Activated gamma-delta T cell treated with Interleukin-2 at 50 U/mL for 16 hours (primary cell): ENCODE results near the gene KLHL29.
"Not testable (repeated sequence)": the region's sequence is repeated elsewhere in the genome, so short reads cannot be mapped to it uniquely, and the experiment has no call there.

Source experiments
- DNase-seq: peaks from one replicate; pipeline ENCODE4 v3.0.0-alpha.2; 2020

The KLHL29 gene

GRCh38 chr2:23373666-23374065 lies 11.3 kb upstream of the KLHL29 start:
- no peak for DNase-seq

GRCh38 chr2:23375448-23375847 lies 9.5 kb upstream of the KLHL29 start:
- DNase-seq: no peak

GRCh38 chr2:23376075-23376474 lies 8.9 kb upstream of the KLHL29 start:
- no peak for DNase-seq

GRCh38 chr2:23376972-23377371 lies 8.0 kb upstream of the KLHL29 start:
- no peak for DNase-seq

DNA sequence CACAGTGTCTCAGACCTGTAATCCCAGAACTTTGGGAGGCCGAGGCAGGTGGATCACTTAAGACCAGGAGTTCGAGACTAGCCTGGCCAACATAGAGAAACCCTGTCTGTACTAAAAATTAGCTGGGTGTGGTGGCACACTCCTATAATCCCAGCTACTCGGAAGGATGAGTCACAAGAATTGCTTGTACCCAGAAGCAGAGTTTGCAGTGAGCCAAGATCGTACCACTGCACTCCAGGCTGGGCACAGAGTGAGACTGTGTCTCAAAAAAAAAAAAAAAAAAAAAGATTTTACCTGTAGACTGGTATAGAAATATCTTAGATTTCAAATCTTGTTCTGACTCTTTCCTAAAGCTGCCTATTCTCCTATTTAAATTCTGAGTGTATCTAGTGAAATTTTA lies 7.2 kb upstream of the KLHL29 start:
- no peak for DNase-seq

DNA sequence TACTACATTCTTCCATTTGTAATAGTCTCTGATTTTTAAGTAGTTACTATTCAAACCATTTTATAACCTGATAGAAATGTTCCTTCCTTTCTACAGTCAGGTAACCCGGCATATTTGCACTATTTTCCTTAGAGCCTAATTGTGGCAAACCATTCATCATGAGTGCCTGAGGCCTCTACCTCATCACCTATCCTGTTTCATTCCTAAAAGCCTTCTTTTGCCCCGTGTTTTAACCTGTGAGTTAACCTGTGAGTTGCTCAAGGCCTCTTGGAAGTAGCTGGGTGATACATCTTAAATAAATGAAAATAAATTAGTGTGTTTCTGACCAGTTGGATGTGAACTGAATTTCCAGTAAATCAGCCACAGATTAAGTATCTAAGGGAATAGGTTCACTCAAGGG lies 6.5 kb upstream of the KLHL29 start:
- no peak for DNase-seq

DNA sequence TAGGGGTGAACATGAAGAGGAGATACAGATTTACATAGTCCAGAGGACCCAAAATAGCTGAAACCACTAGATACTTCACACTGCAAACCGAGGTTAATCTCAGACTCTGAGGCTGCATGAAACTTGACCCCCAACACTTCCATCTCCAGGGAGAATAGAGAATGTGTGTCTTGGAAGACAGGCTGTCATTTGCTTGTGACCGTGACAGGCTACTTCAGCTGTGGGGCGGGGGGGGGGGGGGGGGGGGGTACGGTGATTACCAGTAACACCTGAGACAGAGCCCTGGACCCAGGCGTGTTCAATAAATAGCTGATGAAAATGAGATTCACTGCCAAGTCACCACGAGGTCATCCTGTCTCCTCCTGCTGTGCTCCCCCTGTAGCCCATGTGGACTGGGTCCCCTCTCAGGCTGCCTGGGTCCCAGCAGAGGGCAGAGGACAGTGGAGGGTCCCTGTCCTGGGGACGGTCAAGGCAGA lies 5.7 kb upstream of the KLHL29 start:
- DNase-seq: no peak

DNA sequence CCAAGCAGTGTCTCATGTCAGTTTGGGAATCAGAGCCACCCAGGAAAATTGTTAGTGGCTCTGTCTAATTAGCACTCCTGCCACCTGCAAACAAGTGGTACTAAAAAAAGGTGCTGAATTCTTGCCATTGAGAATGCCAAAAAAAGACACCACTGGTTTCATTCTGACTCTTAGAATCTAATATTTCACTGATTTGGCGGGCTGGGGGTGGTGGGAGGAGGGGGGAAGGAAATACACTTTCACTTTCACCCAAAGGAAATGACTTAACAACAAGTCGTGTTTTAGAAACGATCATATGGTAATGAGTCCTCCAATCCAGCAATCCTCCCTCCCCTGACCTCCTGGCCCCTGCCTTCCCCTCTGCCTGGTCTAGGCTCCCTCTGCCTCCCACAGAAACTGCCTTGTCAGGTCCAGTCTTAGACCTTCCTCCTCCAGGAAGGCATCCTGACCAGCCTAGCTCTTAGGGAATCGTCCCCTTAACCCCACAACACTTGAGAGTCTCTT lies 4.4 kb upstream of the KLHL29 start:
- no peak for DNase-seq

DNA sequence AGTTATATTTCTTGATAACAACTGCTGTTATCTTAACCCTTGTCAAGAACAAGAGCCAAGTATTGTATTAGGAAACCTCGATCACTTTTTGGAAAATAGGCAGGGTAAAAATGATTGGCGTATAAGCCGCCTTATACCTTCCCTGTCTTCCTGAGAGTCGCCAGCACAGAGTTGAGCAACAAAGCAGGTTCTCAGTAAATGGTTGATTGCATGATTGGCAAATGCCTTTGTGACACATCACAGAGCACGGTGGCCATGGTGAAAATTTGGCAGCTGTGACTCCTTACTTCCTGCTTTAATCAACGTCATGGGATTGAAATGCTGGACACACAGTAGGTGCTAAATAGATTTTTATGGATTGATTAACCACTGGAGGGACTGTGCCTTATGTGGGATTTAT lies 3.9 kb upstream of the KLHL29 start:
- no peak for DNase-seq

DNA sequence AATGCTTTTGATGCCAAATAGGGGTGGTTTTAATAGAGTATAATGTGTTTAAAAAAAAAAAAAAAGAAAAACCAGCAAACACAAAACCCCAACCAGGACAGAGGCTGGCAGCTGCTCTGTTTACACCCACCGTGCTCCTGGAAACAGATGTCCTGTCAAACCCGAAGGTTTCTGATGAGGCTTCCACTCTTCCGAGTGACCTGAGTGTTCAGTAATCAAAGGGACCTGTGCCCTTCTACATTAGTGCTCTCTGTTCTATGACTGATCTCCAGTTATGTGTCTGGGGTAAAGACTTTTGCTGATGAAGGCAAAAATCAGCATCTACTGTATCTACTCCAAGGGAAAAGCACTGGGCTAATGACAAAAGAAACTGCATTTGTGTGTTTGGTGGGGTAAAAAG lies 3.5 kb upstream of the KLHL29 start:
- no peak for DNase-seq

GRCh38 chr2:23383100-23383499 lies 1.9 kb upstream of the KLHL29 start:
- DNase-seq: no peak

DNA sequence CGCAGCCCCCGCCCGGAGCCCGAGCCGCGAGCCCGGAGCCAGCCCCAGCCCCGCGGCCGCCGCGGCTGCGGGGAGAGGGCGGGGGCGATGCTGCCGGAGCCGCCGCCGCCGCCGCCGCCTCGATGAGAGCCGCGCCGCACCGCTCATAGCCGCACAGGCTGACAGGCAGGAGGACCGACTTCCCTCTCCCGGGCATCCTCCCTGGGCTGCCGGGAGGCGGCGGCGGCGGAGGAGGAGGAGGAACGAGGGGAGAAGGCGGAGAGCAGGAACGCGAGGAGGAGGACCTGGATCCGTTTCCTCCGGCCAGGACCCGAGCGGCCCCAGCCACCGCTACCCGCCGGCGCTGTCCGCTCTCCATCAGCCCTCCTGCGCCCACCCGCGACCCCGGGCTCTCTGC lies 370 bp downstream of the KLHL29 start:
- DNase-seq: no peak

DNA sequence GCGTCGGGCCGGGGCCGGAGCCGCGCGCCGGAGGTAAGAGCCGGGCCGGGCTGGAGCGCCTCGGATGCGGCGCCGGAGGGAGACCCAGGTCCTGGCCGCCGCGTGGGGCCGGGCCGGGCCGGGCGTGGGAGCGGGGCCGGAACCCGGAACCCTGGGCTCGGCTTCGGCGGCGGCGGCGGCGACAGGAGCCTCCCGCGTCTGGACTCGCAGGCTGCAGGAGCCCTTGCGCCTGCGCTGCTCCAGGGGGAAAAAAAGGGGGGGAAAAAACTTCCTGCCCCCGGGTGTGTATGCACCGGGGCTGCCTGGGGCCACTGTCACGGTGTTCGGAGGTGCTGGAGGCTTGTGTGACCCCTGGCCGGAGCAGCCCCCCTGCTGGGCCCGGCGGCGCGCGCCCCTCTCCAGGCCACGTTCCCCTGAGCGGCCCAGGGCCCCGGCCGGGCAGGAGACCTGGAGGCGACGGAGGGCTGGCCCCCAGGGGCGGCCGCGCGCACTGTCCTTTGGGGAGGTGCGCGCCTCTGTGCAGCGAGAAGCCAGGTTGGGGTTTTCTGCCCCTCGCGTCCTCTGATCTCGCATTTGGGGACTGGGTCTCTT lies 864 bp downstream of the KLHL29 start:
- no peak for DNase-seq

GRCh38 chr2:23386339-23387220 lies 1.6 kb downstream of the KLHL29 start:
- no peak for DNase-seq

GRCh38 chr2:23387221-23387550 lies 2.2 kb downstream of the KLHL29 start:
- no peak for DNase-seq

- DNase-seq: no peak
These were observed 2.9 kb downstream of the KLHL29 start for GRCh38 chr2:23387845-23388244.

DNA sequence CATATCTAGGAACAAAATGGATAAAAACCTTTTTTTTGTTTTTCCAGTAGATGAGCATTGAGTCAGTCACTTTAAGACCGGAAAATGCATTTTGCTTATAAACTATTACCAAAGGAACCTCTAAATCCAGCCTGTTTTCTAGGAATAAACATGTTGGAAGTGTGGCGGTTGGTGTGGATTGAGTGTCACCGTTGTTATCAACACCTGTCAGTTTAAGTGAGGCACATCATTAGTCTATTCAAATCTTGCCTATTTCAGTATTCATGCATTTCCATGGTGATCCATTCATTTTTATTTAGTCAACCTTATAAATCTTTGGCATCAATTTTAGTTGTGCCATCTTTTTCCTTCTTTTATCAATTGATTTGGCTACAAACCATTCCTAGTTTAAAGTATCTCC lies 3.3 kb downstream of the KLHL29 start:
- DNase-seq: no peak

GRCh38 chr2:23388756-23389514 lies 4.0 kb downstream of the KLHL29 start:
- DNase-seq: no peak

GRCh38 chr2:23390152-23390551 lies 5.2 kb downstream of the KLHL29 start:
- no peak for DNase-seq

- DNase-seq: not testable (repeated sequence)
These were observed 6.3 kb downstream of the KLHL29 start for GRCh38 chr2:23391237-23391736.

DNA sequence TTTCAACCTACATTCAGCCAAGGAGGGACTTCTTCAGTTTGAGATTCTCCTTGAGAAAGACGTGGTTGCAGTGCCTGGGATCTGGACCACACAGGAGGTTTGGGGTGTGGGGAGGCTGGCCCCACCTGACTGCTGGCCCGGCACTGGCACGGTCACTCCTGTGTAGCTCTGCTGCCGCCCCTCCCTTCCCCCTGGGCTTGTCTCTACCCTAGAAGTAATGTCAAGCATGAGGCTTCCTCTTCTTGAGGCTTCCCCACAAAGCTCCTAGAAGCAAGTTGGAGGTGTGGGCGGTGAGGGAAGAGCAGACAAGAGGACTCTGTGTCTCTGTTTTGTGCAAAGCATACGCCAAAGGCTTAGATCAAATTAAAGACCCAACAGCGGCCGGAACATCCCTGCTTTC lies 8.7 kb downstream of the KLHL29 start:
- no peak for DNase-seq

GRCh38 chr2:23394700-23395099 lies 9.7 kb downstream of the KLHL29 start:
- no peak for DNase-seq

DNA sequence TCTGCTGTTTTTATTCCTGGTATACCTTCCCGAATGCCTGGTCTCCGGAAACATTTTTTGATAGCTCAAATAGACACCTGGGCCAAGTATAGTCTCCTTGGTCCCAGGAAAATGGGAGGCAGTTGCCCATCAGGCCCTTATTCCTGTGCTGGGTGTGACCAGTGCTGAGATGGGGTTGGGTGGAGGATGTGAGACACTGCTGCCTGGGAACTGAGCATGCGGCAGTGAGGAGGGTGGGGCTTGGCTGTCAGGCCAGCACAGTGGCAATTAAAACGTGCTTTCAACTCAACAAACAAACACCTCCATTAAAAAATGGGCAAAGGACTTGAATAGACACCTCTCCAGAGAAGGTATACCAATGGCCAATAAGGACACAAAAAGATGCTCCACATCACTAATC lies 12.5 kb downstream of the KLHL29 start:
- DNase-seq: no peak
